GM18907 (cell line): ENCODE results near the gene PSD.

Experiments used
- ATAC-seq: cut with Tn5 transposase; IDR thresholded peaks from one replicate; pipeline ENCODE4 v1.9.1; 2021; ENCODE audit warnings: mild to moderate bottlenecking, moderate library complexity; ENCODE audit not compliant: unreplicated experiment

The PSD gene

DNA sequence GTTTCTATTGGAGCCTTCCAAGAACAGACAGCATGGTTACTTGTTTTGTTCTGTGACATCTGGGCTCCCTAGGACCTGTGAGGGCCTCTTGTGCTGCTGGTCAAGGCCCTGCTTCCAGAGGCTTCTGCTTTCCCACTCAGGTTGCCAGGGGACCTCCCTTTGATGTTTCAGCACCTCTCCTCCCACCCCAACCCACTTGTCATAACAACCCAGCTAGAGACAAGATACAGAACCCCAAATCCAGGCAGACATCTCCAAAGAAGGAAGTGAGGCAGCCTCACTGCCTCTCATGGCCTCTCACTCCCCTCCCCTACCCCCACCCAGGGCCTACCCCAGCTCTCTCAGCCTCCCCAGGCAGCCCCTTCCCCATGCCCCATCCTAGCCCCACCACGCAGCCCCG lies 11.8 kb downstream of the PSD start:
- ATAC-seq, result no peak

- no peak for ATAC-seq
Measured at GRCh38 chr10:102405632-102406031, 13.0 kb downstream of the PSD start.

GRCh38 chr10:102405108-102405571 lies 13.4 kb downstream of the PSD start:
- ATAC-seq, result no peak

DNA sequence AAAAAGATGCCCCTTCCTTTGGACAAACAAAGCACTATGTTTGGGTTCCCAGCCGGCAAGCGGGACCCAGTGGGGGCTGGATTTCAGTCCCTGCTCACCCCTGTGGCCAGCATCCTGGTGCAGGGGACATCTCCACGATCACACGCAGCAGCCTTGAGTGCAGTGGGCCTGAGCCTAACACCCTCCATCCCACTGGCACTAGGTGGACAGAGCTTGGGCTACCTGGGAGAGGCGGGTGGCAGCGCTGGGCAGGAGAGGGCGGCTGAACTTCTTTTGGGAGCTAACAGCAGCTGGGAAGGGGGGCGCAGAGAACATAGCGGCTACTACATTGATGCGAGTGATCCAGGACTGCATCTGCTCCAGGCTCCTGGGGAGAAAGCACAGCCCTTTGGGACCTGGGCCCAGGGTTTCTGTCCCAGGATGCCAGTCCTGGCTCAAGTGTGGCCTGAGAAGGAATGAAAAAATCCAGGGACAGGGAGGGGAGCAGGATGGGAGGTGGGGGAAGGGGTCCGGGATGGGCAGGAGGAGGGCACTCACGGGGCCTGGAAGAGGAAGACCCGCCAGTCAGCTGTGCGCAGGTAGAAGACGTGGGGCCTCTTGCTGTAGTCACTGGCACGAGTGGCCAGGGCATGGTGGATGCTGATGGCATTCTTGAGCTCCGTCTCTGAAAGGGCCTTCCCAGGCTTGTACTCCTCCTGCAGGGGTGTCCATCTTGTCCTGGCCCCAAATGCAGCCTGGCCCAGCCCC lies 14.1 kb downstream of the PSD start:
- ATAC-seq, result no peak

GRCh38 chr10:102403115-102403514 lies 15.5 kb downstream of the PSD start:
- no peak for ATAC-seq

- no peak for ATAC-seq
Measured at GRCh38 chr10:102402512-102402896, 16.1 kb downstream of the PSD start.

GRCh38 chr10:102401735-102402511 lies 16.7 kb downstream of the PSD start:
- ATAC-seq, result no peak

DNA sequence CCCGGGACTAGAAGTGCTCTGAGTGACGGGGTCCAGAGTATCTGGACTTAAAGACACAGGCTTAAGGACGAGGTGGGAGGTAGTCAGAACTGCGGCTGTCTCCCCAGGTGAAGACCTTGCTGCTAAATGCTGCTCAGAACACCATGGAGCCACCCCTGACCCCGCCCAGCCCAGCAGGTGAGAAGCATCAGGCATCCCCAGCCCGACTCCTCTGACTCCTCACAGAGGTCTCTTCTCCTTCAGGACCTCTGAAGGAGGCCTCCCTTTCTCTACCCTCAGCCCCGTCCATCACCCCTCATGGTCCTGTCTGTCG lies 17.3 kb downstream of the PSD start:
- no peak for ATAC-seq

- no peak for ATAC-seq
Measured at GRCh38 chr10:102400598-102401341, 17.8 kb downstream of the PSD start.

DNA sequence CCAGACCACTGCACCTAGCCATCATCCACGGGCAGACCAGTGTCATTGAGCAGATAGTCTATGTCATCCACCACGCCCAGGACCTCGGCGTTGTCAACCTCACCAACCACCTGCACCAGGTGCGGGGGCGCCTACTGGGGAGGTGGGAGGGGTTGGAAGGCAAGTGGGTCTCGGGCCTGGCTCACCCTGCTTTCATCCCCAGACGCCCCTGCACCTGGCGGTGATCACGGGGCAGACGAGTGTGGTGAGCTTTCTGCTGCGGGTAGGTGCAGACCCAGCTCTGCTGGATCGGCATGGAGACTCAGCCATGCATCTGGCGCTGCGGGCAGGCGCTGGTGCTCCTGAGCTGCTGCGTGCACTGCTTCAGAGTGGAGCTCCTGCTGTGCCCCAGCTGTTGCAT lies 18.5 kb downstream of the PSD start:
- ATAC-seq, result no peak

DNA sequence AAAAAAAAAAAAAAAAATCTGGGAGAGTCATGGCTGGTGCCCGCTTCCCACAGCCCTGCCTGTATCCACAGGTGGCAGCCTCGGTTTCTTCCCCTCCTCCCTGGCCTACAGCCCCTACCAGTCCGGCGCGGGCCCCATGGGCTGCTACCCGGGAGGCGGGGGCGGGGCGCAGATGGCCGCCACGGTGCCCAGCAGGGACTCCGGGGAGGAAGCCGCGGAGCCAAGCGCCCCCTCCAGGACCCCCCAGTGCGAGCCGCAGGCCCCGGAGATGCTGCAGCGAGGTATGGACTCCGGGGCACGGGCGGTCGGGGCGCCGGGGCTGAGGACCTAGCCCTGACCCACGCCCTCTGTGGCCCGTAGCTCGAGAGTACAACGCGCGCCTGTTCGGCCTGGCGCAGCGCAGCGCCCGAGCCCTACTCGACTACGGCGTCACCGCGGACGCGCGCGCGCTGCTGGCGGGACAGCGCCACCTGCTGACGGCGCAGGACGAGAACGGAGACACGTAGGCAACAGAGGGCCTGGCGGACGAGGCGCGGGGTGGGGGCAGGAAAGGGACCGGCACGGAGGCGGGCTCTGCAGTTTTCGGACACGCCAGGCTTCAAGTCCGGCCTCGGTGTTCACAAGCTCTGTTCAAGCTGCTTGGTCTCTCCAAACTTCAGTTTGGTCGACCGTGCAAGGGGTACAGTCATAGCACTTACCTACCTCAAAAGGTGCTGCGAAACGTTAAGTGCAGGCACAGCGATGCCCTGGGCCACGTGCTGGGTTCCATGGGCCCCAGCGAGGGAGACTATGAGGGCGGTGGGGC lies 19.2 kb downstream of the PSD start:
- ATAC-seq, result peak; percentile 40

DNA sequence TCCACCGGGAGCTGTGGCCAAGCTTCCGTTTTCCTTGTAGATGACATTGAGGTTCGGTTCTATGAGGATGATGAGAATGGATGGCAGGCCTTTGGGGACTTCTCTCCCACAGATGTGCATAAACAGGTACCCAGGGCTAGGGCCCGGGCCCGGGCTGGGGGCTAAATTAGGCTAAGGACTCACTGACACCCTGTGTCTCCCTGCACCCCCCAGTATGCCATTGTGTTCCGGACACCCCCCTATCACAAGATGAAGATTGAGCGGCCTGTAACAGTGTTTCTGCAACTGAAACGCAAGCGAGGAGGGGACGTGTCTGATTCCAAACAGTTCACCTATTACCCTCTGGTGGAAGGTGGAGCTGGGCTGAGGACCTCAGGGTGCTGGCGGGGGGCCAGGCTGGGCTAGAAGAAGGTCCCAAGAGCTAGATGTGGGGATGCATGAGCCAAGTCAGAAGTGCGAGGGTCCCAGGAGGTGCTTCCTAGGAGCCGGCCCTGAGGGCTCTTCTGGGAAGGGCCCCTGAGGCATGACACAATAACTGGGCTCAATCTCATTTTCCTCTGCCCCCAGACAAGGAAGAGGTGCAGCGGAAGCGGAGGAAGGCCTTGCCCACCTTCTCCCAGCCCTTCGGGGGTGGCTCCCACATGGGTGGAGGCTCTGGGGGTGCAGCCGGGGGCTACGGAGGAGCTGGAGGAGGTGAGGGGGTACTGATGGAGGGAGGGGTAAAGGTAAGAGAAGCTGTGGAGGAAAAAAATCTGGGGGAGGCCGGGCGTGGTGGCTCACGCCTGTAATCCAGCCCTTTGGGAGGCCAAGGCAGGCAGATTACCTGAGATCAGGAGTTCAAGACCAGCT lies 20.2 kb downstream of the PSD start:
- ATAC-seq, result no peak

- ATAC-seq, result no peak
Measured at GRCh38 chr10:102397222-102398171, 21.1 kb downstream of the PSD start.

GRCh38 chr10:102396730-102397151 lies 21.8 kb downstream of the PSD start:
- no peak for ATAC-seq

DNA sequence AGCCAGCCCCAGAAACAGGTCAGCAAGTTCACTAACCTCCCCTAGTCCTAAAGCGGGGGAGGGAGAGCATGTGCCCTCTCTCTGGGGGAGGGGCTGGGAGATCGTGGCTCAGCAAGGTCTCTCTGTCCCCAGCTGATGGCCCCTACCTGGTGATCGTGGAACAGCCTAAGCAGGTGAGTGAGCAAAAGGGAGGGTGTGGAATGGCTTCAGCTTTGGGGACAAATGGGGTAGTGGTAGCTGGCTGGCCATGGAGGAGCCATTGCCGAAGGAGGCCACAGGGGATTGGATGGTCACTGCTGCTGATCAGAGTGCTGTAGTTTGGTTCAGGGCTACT lies 22.3 kb downstream of the PSD start:
- ATAC-seq, result no peak

DNA sequence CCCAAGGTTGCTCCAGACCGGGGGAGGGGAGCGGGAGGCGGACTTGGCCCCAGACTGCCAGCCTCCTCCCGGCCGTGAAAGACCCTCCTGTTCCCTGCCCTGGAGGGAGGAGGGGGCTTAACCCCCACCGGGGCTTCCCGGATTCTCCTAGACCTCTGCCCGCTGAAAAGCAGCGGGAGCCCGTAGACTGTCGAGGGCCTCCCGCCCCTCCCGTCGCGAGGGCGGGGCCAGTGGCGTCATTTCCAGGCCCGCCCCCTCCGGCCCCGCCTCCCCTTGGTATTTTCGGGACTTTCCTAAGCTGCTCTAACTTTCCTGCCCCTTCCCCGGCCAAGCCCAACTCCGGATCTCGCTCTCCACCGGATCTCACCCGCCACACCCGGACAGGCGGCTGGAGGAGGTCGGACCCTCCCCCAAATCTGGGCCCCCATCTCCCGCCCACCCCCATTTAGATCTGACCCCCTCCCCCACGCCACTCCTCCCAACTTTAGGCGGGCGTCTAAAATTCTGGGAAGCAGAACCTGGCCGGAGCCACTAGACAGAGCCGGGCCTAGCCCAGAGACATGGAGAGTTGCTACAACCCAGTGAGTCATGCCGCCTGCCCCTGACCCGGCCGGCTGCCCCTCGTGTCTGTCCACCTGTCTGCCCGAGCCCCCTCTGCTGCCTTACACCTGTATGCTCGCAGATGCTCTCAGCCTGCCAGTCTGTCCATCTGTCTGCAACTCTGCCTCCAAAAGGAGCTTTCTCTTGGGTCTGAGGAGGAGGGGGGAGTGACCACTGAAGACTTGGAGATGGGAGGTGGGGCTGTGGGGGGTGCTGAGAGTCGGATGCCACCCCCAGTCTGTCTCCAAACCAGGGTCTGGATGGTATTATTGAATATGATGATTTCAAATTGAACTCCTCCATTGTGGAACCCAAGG lies 22.9 kb downstream of the PSD start, which contains the start of gene NFKB2:
TSS of gene NFKB2 (plus strand) at position 306 of the 917 bp plus-strand sequence. CDS start at position 561, 255 bp downstream.
- no peak for ATAC-seq

GRCh38 chr10:102394801-102395399 lies 23.7 kb downstream of the PSD start:
- no peak for ATAC-seq
